Effector memory CD8-positive, alpha-beta T cell (primary cell): ENCODE data around the gene P2RY6.
A peak's percentile ranks its signal among the peaks of the same experiment; 100 is the strongest.

Source experiments
- ATAC-seq: fragments of 150-1000 bp; cut with Tn5 transposase; replicated peaks from 2 replicates; pipeline ENCODE4 v1.10.0; 2021; ENCODE audit warnings: mild to moderate bottlenecking, moderate library complexity
- DNase-seq, 3 experiments: peaks; one replicate each; pipeline ENCODE4 v3.0.0; 2021
- H3K27ac Mint-ChIP-seq, 2 donors: one replicate each; pipeline ENCODE4 v1.8.0; 2022; ENCODE audit warnings: mild to moderate bottlenecking in 2 of 2, mixed read lengths in 2 of 2, moderate library complexity in 2 of 2
- H3K27me3 Mint-ChIP-seq, 2 donors: one replicate each; pipeline ENCODE4 v1.8.0; 2022; ENCODE audit warnings: mixed read lengths in 2 of 2
- H3K36me3 Mint-ChIP-seq: one replicate; pipeline ENCODE4 v1.8.0; 2022; ENCODE audit warnings: mild to moderate bottlenecking, moderate library complexity, mixed read lengths; ENCODE audit not compliant: insufficient read depth
- H3K4me1 Mint-ChIP-seq, 2 donors: one replicate each; pipeline ENCODE4 v1.8.0; 2022; ENCODE audit warnings: low read depth in 2 of 2, mixed read lengths in 2 of 2
- H3K4me3 Mint-ChIP-seq, 2 donors: one replicate each; pipeline ENCODE4 v1.8.0; 2022; ENCODE audit warnings: mild to moderate bottlenecking in 2 of 2, mixed read lengths in 2 of 2, moderate library complexity in 2 of 2
- H3K9me3 Mint-ChIP-seq, 2 donors: one replicate each; pipeline ENCODE4 v1.8.0; 2022; ENCODE audit warnings: mixed read lengths in 2 of 2

The P2RY6 gene

GRCh38 chr11:73283276-73284000 lies 11.3 kb downstream of the P2RY6 start:
- peaks cover 0 to 3% of the 10 kb centered on the region in 2 donors for H3K4me1 Mint-ChIP-seq
- ATAC-seq, result no peak
- no peak overlapping the region for H3K27ac Mint-ChIP-seq
- DNase-seq, result no peak
- peaks cover 6 to 26% of the 10 kb centered on the region in 2 donors for H3K27me3 Mint-ChIP-seq
- no peak overlapping the region for H3K4me3 Mint-ChIP-seq
- peaks cover 3% of the 10 kb centered on the region for H3K36me3 Mint-ChIP-seq
- no peaks in the 10 kb centered on the region for H3K9me3 Mint-ChIP-seq

- peaks cover 0 to 7% of the 10 kb centered on the region in 2 donors for H3K4me1 Mint-ChIP-seq
Measured at GRCh38 chr11:73284106-73284505, 12.0 kb downstream of the P2RY6 start.

GRCh38 chr11:73285721-73286120 lies 13.6 kb downstream of the P2RY6 start:
- Mint-ChIP-seq H3K4me3 (no peak overlapping the region), H3K27ac (peak overlapping the region in 1 of 2 donors; percentile 42), H3K36me3 (peaks cover 3% of the 10 kb centered on the region), H3K27me3 (peaks cover 6 to 26% of the 10 kb centered on the region in 2 donors), H3K4me1 (peaks cover 0 to 8% of the 10 kb centered on the region in 2 donors), H3K9me3 (no peaks in the 10 kb centered on the region)
- ATAC-seq, result no peak
- DNase-seq, result no peak

More at GRCh38 chr11:73284106-73284505, 12.0 kb downstream of the P2RY6 start:
- H3K27me3 Mint-ChIP-seq, result peaks cover 6 to 26% of the 10 kb centered on the region in 2 donors
- H3K36me3 Mint-ChIP-seq, result peaks cover 3% of the 10 kb centered on the region
- no peaks in the 10 kb centered on the region for H3K9me3 Mint-ChIP-seq
- no peak overlapping the region for H3K27ac Mint-ChIP-seq
- DNase-seq, result no peak
- no peak for ATAC-seq
- H3K4me3 Mint-ChIP-seq, result no peak overlapping the region

- Mint-ChIP-seq H3K27ac (peak overlapping the region in 1 of 2 donors; percentile 62), H3K27me3 (peaks cover 6 to 26% of the 10 kb centered on the region in 2 donors), H3K9me3 (no peaks in the 10 kb centered on the region), H3K4me3 (no peak overlapping the region), H3K36me3 (peaks cover 3% of the 10 kb centered on the region), H3K4me1 (peaks cover 0 to 8% of the 10 kb centered on the region in 2 donors)
- DNase-seq, result no peak
- no peak for ATAC-seq
Measured at GRCh38 chr11:73286240-73286810, 14.2 kb downstream of the P2RY6 start.

GRCh38 chr11:73287400-73288101 lies 15.4 kb downstream of the P2RY6 start:
- H3K9me3 Mint-ChIP-seq, result no peaks in the 10 kb centered on the region
- peaks cover 0 to 18% of the 10 kb centered on the region in 2 donors for H3K27me3 Mint-ChIP-seq
- H3K27ac Mint-ChIP-seq, result no peak overlapping the region
- ATAC-seq (no peak), DNase-seq (no peak)
- no peaks in the 10 kb centered on the region for H3K36me3 Mint-ChIP-seq
- H3K4me3 Mint-ChIP-seq, result peak overlapping the region in 1 of 2 donors; percentile 16
- peaks cover 0 to 8% of the 10 kb centered on the region in 2 donors for H3K4me1 Mint-ChIP-seq

GRCh38 chr11:73288192-73288872 lies 16.2 kb downstream of the P2RY6 start:
- ATAC-seq (peak; percentile 24), DNase-seq (no peak)
- Mint-ChIP-seq H3K27ac (no peak overlapping the region), H3K4me3 (peak overlapping the region in 1 of 2 donors; percentile 16), H3K9me3 (no peaks in the 10 kb centered on the region), H3K36me3 (no peaks in the 10 kb centered on the region), H3K4me1 (peaks cover 0 to 8% of the 10 kb centered on the region in 2 donors), H3K27me3 (peaks cover 0 to 16% of the 10 kb centered on the region in 2 donors)

- Mint-ChIP-seq H3K9me3 (no peaks in the 10 kb centered on the region), H3K27ac (peak overlapping the region; percentile 26 to 66), H3K27me3 (peaks cover 0 to 8% of the 10 kb centered on the region in 2 donors), H3K4me1 (peaks cover 0 to 8% of the 10 kb centered on the region in 2 donors), H3K4me3 (peak overlapping the region in 1 of 2 donors; percentile 73), H3K36me3 (no peaks in the 10 kb centered on the region)
- DNase-seq, result peak; percentile 40 to 46 (median 42)
- peak; percentile 88 for ATAC-seq
Measured at GRCh38 chr11:73288873-73289707, 17.0 kb downstream of the P2RY6 start.

- DNase-seq (no peak), ATAC-seq (no peak)
- Mint-ChIP-seq H3K4me1 (peaks cover 0 to 8% of the 10 kb centered on the region in 2 donors), H3K9me3 (no peaks in the 10 kb centered on the region), H3K27me3 (peaks cover 0 to 7% of the 10 kb centered on the region in 2 donors), H3K27ac (no peak overlapping the region), H3K36me3 (no peaks in the 10 kb centered on the region), H3K4me3 (no peak overlapping the region)
Measured at GRCh38 chr11:73290536-73290935, 18.4 kb downstream of the P2RY6 start.

- Mint-ChIP-seq H3K4me3 (no peak overlapping the region), H3K4me1 (peaks cover 0 to 8% of the 10 kb centered on the region in 2 donors), H3K36me3 (no peaks in the 10 kb centered on the region), H3K27me3 (peaks cover 0 to 7% of the 10 kb centered on the region in 2 donors), H3K27ac (no peak overlapping the region), H3K9me3 (no peaks in the 10 kb centered on the region)
- ATAC-seq (no peak), DNase-seq (no peak)
Measured at GRCh38 chr11:73291196-73291595, 19.1 kb downstream of the P2RY6 start.

- no peak overlapping the region for H3K4me3 Mint-ChIP-seq
- ATAC-seq, result no peak
- no peak for DNase-seq
- H3K27ac Mint-ChIP-seq, result no peak overlapping the region
- no peaks in the 10 kb centered on the region for H3K9me3 Mint-ChIP-seq
- H3K27me3 Mint-ChIP-seq, result peaks cover 4 to 8% of the 10 kb centered on the region in 2 donors
- no peaks in the 10 kb centered on the region for H3K36me3 Mint-ChIP-seq
- peaks cover 0 to 8% of the 10 kb centered on the region in 2 donors for H3K4me1 Mint-ChIP-seq
Measured at GRCh38 chr11:73291781-73292524, 19.8 kb downstream of the P2RY6 start.

- no peaks in the 10 kb centered on the region for H3K36me3 Mint-ChIP-seq
- no peak overlapping the region for H3K4me3 Mint-ChIP-seq
- H3K4me1 Mint-ChIP-seq, result peaks cover 0 to 8% of the 10 kb centered on the region in 2 donors
- H3K27ac Mint-ChIP-seq, result no peak overlapping the region
- H3K9me3 Mint-ChIP-seq, result no peaks in the 10 kb centered on the region
- no peak for ATAC-seq
- H3K27me3 Mint-ChIP-seq, result peaks cover 10% of the 10 kb centered on the region in 2 donors
- no peak for DNase-seq
Measured at GRCh38 chr11:73292525-73292894, 20.4 kb downstream of the P2RY6 start.

GRCh38 chr11:73293356-73293936 lies 21.3 kb downstream of the P2RY6 start:
- H3K4me1 Mint-ChIP-seq, result peaks cover 0 to 7% of the 10 kb centered on the region in 2 donors
- H3K27ac Mint-ChIP-seq, result peak overlapping the region in 1 of 2 donors; percentile 7

More at GRCh38 chr11:73293356-73293936, 21.3 kb downstream of the P2RY6 start:
- Mint-ChIP-seq H3K9me3 (no peaks in the 10 kb centered on the region), H3K27me3 (peaks cover 19% of the 10 kb centered on the region in 2 donors), H3K36me3 (no peaks in the 10 kb centered on the region), H3K4me3 (no peak overlapping the region)
- ATAC-seq, result no peak
- DNase-seq, result no peak
